Neural progenitor cell (in vitro differentiated cells): ENCODE results near the gene GAD1. TPM values are rescaled to one million over a fixed set of nuclear protein-coding genes. Genes with fewer than 3 reads are reported as not detected.

ENCODE experiments used
- DNase-seq: peaks from one replicate; pipeline ENCODE4 v3.0.0-alpha.2; 2016; ENCODE audit warnings: low spot score
- H2AFZ ChIP-seq: fragments of 200-600 bp; sonication (generic); replicated peaks from 2 replicates; pipeline ENCODE4 v1.6.1; 2016; ENCODE audit warnings: antibody characterized with exemption
- H3F3A ChIP-seq: fragments of 200-600 bp; sonication (generic); 2 replicates; pipeline ENCODE4 v1.6.1; 2016; ENCODE audit warnings: antibody characterized with exemption, low read depth
- H3K27ac ChIP-seq: fragments of 200-600 bp; sonication (generic); 2 replicates; pipeline ENCODE4 v1.5.1; 2016; ENCODE audit warnings: mild to moderate bottlenecking
- H3K27me3 ChIP-seq: fragments of 200-600 bp; sonication (generic); 2 replicates; pipeline ENCODE4 v1.6.1; 2016; ENCODE audit warnings: mild to moderate bottlenecking, moderate library complexity
- H3K36me3 ChIP-seq: fragments of 200-600 bp; sonication (generic); 2 replicates; pipeline ENCODE4 v1.5.1; 2016
- H3K4me1 ChIP-seq: fragments of 200-600 bp; sonication (generic); 2 replicates; pipeline ENCODE4 v1.6.1; 2016; ENCODE audit warnings: mixed run types
- H3K4me2 ChIP-seq: fragments of 200-600 bp; sonication (generic); 2 replicates; pipeline ENCODE4 v1.6.1; 2016
- H3K4me3 ChIP-seq: fragments of 200-600 bp; sonication (generic); 2 replicates; pipeline ENCODE4 v1.5.1; 2016
- H3K79me2 ChIP-seq: fragments of 200-600 bp; sonication (generic); 2 replicates; pipeline ENCODE4 v1.6.1; 2016; ENCODE audit warnings: low read depth
- H3K9ac ChIP-seq: fragments of 200-600 bp; sonication (generic); 2 replicates; pipeline ENCODE4 v1.6.1; 2016
- H3K9me3 ChIP-seq: fragments of 200-600 bp; sonication (generic); 2 replicates; pipeline ENCODE4 v1.5.1; 2016; ENCODE audit warnings: low read depth
- H4K20me1 ChIP-seq: fragments of 200-600 bp; sonication (generic); 2 replicates; pipeline ENCODE4 v1.6.1; 2016; ENCODE audit warnings: low read depth
- H3K27ac Mint-ChIP-seq: 3 replicates; pipeline ENCODE4 v1.8.0; 2021; ENCODE audit warnings: mixed read lengths
- H3K27me3 Mint-ChIP-seq: 2 replicates; pipeline ENCODE4 v1.8.0; 2022; ENCODE audit warnings: low read depth, mild to moderate bottlenecking, inconsistent platforms, moderate library complexity, mixed read lengths; ENCODE audit not compliant: insufficient read depth
- H3K36me3 Mint-ChIP-seq: 3 replicates; pipeline ENCODE4 v1.8.0; 2021; ENCODE audit warnings: mixed read lengths
- H3K4me1 Mint-ChIP-seq: 3 replicates; pipeline ENCODE4 v1.8.0; 2021; ENCODE audit warnings: mixed read lengths
- H3K4me3 Mint-ChIP-seq: 3 replicates; pipeline ENCODE4 v1.8.0; 2021; ENCODE audit warnings: mild to moderate bottlenecking, moderate library complexity, mixed read lengths
- H3K9me3 Mint-ChIP-seq: 3 replicates; pipeline ENCODE4 v1.8.0; 2020; ENCODE audit warnings: mixed read lengths
- EZH2 ChIP-seq: fragments of 200-600 bp; sonication (generic); IDR thresholded peaks from 2 replicates; pipeline ENCODE4 v1.6.1; 2017; ENCODE audit warnings: antibody characterized with exemption, mild to moderate bottlenecking, moderate library complexity
- EZH2phosphoT487 ChIP-seq: fragments of 200-600 bp; sonication (generic); IDR thresholded peaks from 2 replicates; pipeline ENCODE4 v1.6.1; 2017; ENCODE audit warnings: antibody characterized with exemption
- total RNA-seq: library from RNA; depleted of rRNA; stranded (reverse); fragments of >200 nt; gene quantifications from 2 replicates; pipeline ENCODE4 v1.2.3, GENCODE V29; 2015; ENCODE audit warnings: low replicate concordance
- TF ChIP-seq, protein P1 (sequence below): fragments of 200-600 bp; sonication (generic); IDR thresholded peaks from 2 replicates; pipeline ENCODE4 v1.5.1; 2017; ENCODE audit warnings: antibody characterized with exemption, mild to moderate bottlenecking

Gene GAD1
- total RNA-seq, 1 donor from 2014 or later: 10.7 TPM

- no peaks in the 10 kb centered on the region for H3K27me3 Mint-ChIP-seq
- H3F3A ChIP-seq: peaks cover 3% of the 10 kb centered on the region
- no peaks in the 10 kb centered on the region for H3K79me2 ChIP-seq
- TF ChIP-seq, protein P1, sequence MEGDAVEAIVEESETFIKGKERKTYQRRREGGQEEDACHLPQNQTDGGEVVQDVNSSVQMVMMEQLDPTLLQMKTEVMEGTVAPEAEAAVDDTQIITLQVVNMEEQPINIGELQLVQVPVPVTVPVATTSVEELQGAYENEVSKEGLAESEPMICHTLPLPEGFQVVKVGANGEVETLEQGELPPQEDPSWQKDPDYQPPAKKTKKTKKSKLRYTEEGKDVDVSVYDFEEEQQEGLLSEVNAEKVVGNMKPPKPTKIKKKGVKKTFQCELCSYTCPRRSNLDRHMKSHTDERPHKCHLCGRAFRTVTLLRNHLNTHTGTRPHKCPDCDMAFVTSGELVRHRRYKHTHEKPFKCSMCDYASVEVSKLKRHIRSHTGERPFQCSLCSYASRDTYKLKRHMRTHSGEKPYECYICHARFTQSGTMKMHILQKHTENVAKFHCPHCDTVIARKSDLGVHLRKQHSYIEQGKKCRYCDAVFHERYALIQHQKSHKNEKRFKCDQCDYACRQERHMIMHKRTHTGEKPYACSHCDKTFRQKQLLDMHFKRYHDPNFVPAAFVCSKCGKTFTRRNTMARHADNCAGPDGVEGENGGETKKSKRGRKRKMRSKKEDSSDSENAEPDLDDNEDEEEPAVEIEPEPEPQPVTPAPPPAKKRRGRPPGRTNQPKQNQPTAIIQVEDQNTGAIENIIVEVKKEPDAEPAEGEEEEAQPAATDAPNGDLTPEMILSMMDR: no peak
- TF ChIP-seq EZH2phosphoT487 (no peak), EZH2 (no peak)
- no peaks in the 10 kb centered on the region for H3K4me1 ChIP-seq
- no peak for DNase-seq
- no peak overlapping the region for H3K4me2 ChIP-seq
- no peak overlapping the region for H3K9ac ChIP-seq
- no peaks in the 10 kb centered on the region for H3K36me3 ChIP-seq
- peaks cover 2% of the 10 kb centered on the region for H3K9me3 Mint-ChIP-seq
- no peaks in the 10 kb centered on the region for H4K20me1 ChIP-seq
- no peak overlapping the region for H3K4me3 Mint-ChIP-seq
- no peak overlapping the region for H2AFZ ChIP-seq
- H3K9me3 ChIP-seq: no peaks in the 10 kb centered on the region
- no peaks in the 10 kb centered on the region for H3K27me3 ChIP-seq
- H3K4me1 Mint-ChIP-seq: no peaks in the 10 kb centered on the region
- no peak overlapping the region for H3K27ac ChIP-seq
- H3K36me3 Mint-ChIP-seq: no peaks in the 10 kb centered on the region
- H3K27ac Mint-ChIP-seq: no peak overlapping the region
- H3K4me3 ChIP-seq: no peak overlapping the region
Measured at GRCh38 chr2:170798996-170799395, 17.7 kb upstream of the GAD1 start.

GRCh38 chr2:170806548-170806947 lies 10.1 kb upstream of the GAD1 start:
- Mint-ChIP-seq H3K4me3 (no peak overlapping the region), H3K4me1 (no peaks in the 10 kb centered on the region), H3K36me3 (no peaks in the 10 kb centered on the region), H3K27ac (no peak overlapping the region), H3K9me3 (no peaks in the 10 kb centered on the region), H3K27me3 (peaks cover 6% of the 10 kb centered on the region)
- Histone ChIP-seq H3K9me3 (no peaks in the 10 kb centered on the region), H3F3A (no peaks in the 10 kb centered on the region), H4K20me1 (no peaks in the 10 kb centered on the region), H3K27ac (no peak overlapping the region), H3K27me3 (no peaks in the 10 kb centered on the region), H3K4me3 (no peak overlapping the region), H2AFZ (no peak overlapping the region), H3K9ac (no peak overlapping the region), H3K4me2 (no peak overlapping the region), H3K4me1 (no peaks in the 10 kb centered on the region), H3K79me2 (no peaks in the 10 kb centered on the region), H3K36me3 (no peaks in the 10 kb centered on the region)
- DNase-seq: no peak
- TF ChIP-seq EZH2 (no peak), EZH2phosphoT487 (no peak)
- TF ChIP-seq, protein P1: no peak

DNA sequence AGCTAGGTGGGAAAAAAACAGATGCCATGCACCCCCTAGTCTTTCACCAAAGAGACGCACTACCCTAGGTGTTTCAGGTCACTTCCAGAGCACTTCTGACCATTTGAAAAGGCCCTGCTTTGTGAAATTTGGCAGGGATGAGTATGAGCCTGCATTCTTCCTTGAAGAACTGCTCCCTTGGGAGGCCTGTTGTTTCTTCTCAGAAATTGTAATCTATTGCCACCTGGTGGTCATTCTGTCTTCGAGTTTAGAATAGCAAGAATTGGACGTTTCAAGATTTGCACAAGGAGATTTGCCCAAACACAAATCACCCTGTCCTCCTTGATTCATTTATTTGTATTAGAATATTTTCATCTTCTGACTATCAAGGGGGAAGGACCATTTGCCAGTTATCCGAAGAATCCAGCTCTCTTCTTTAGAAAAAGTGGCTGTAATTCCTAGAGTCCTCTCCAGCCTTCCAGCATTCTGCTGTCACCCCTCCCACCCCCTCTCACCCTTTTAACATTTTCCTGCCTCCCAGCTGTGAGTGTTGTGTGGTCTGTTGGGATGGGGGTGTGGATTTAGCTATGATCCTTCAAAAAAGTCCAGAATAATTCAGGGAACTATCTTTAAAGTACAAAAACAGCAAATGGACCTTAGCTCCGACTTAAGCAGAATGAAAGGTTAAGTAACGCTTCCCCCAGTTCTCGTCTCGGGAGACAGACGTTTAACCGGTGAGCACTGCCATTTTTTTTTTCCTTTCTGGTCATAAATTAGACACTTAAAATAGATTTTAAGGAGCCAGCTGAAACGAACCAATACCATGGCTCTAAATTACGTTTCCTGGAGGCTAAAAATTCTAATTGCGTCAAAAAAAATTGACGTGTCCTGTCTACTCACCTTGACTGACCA lies 3.7 kb upstream of the GAD1 start:
- Histone ChIP-seq H3K4me3 (peak overlapping the region; percentile 49), H2AFZ (peak overlapping the region; percentile 40), H3K9me3 (no peaks in the 10 kb centered on the region), H3K27ac (no peak overlapping the region), H3K36me3 (no peaks in the 10 kb centered on the region), H3F3A (peaks cover 49% of the 10 kb centered on the region), H3K4me2 (peak overlapping the region; percentile 96), H3K9ac (no peak overlapping the region), H4K20me1 (peaks cover 12% of the 10 kb centered on the region), H3K4me1 (peaks cover 24% of the 10 kb centered on the region), H3K79me2 (no peaks in the 10 kb centered on the region), H3K27me3 (peaks cover 52% of the 10 kb centered on the region)
- Mint-ChIP-seq H3K27ac (no peak overlapping the region), H3K4me1 (peaks cover 34% of the 10 kb centered on the region), H3K36me3 (no peaks in the 10 kb centered on the region), H3K9me3 (no peaks in the 10 kb centered on the region), H3K4me3 (peak overlapping the region; percentile 82), H3K27me3 (peaks cover 52% of the 10 kb centered on the region)
- peak; percentile 94 for DNase-seq
- no peak for TF ChIP-seq EZH2phosphoT487
- TF ChIP-seq, protein P1: peak; percentile 83
- TF ChIP-seq EZH2: no peak
